HUES48 (cell line): ENCODE measurements around the gene B4GALNT2.
"Not testable (repeated sequence)": the region's sequence is repeated elsewhere in the genome, so short reads cannot be mapped to it uniquely, and the experiment has no call there.

ENCODE experiments used
- H3K27ac ChIP-seq: one replicate; pipeline ENCODE4 v1.7.0; 2013; ENCODE audit warnings: low read depth, low read length, inconsistent platforms
- H3K27me3 ChIP-seq: 2 replicates; pipeline ENCODE4 v1.6.1; 2013; ENCODE audit warnings: mild to moderate bottlenecking, low read length; ENCODE audit not compliant: control insufficient read depth, insufficient read depth
- H3K36me3 ChIP-seq: 2 replicates; pipeline ENCODE4 v1.6.1; 2013; ENCODE audit warnings: low read length; ENCODE audit not compliant: control insufficient read depth, insufficient read depth
- H3K4me1 ChIP-seq: 2 replicates; pipeline ENCODE4 v1.6.1; 2013; ENCODE audit warnings: mild to moderate bottlenecking, low read length; ENCODE audit not compliant: control insufficient read depth, insufficient read depth
- H3K4me3 ChIP-seq: 2 replicates; pipeline ENCODE4 v1.5.1; 2013; ENCODE audit warnings: mild to moderate bottlenecking, low read depth, low read length
- H3K9ac ChIP-seq: 2 replicates; pipeline ENCODE4 v1.6.1; 2013; ENCODE audit warnings: mild to moderate bottlenecking, low read depth, low read length, moderate library complexity
- H3K9me3 ChIP-seq: 2 replicates; pipeline ENCODE4 v1.6.1; 2013; ENCODE audit warnings: low read length; ENCODE audit not compliant: control insufficient read depth, insufficient read depth

B4GALNT2 gene

GRCh38 chr17:49148171-49148570 is 15.6 kb downstream of the B4GALNT2 start:
- no peaks in the 10 kb centered on the region for H3K4me1 ChIP-seq
- no peak overlapping the region for H3K4me3 ChIP-seq
- H3K27me3 ChIP-seq, result no peaks in the 10 kb centered on the region
- H3K36me3 ChIP-seq, result no peaks in the 10 kb centered on the region
- no peaks in the 10 kb centered on the region for H3K9me3 ChIP-seq
- H3K9ac ChIP-seq, result no peak overlapping the region
- H3K27ac ChIP-seq, result no peak overlapping the region

GRCh38 chr17:49151996-49152395 is 19.4 kb downstream of the B4GALNT2 start:
- H3K9ac ChIP-seq, result no peak overlapping the region
- H3K4me3 ChIP-seq, result no peak overlapping the region
- no peak overlapping the region for H3K27ac ChIP-seq
- no peaks in the 10 kb centered on the region for H3K36me3 ChIP-seq
- no peaks in the 10 kb centered on the region for H3K27me3 ChIP-seq
- no peaks in the 10 kb centered on the region for H3K4me1 ChIP-seq
- H3K9me3 ChIP-seq, result no peaks in the 10 kb centered on the region

- H3K4me3 ChIP-seq, result no peak overlapping the region
- H3K27me3 ChIP-seq, result no peaks in the 10 kb centered on the region; the same call in 1 of the 2 replicates
- H3K4me1 ChIP-seq, result no peaks in the 10 kb centered on the region
- H3K9me3 ChIP-seq, result no peaks in the 10 kb centered on the region
- H3K36me3 ChIP-seq, result no peaks in the 10 kb centered on the region
- no peak overlapping the region for H3K9ac ChIP-seq
- no peak overlapping the region for H3K27ac ChIP-seq
These were observed 23.7 kb downstream of the B4GALNT2 start for GRCh38 chr17:49156256-49156655.

GRCh38 chr17:49157784-49158183 is 25.2 kb downstream of the B4GALNT2 start:
- Histone ChIP-seq H3K27ac (peak overlapping the region; percentile 28), H3K4me1 (no peaks in the 10 kb centered on the region), H3K9me3 (no peaks in the 10 kb centered on the region), H3K4me3 (no peak overlapping the region), H3K9ac (no peak overlapping the region), H3K36me3 (no peaks in the 10 kb centered on the region), H3K27me3 (no peaks in the 10 kb centered on the region; the same call in 1 of the 2 replicates)

- Histone ChIP-seq H3K4me1 (no peaks in the 10 kb centered on the region), H3K27me3 (no peaks in the 10 kb centered on the region; the same call in 1 of the 2 replicates), H3K9me3 (no peaks in the 10 kb centered on the region)
These were observed 30.3 kb downstream of the B4GALNT2 start for GRCh38 chr17:49162866-49163265.

GRCh38 chr17:49165143-49165542 is 32.6 kb downstream of the B4GALNT2 start:
- Histone ChIP-seq H3K36me3 (no peaks in the 10 kb centered on the region), H3K27ac (no peak overlapping the region), H3K9ac (no peak overlapping the region), H3K9me3 (peaks cover 4% of the 10 kb centered on the region), H3K27me3 (no peaks in the 10 kb centered on the region), H3K4me3 (no peak overlapping the region), H3K4me1 (no peaks in the 10 kb centered on the region)

More at GRCh38 chr17:49162866-49163265, 30.3 kb downstream of the B4GALNT2 start:
- no peaks in the 10 kb centered on the region for H3K36me3 ChIP-seq
- H3K27ac ChIP-seq, result no peak overlapping the region
- no peak overlapping the region for H3K4me3 ChIP-seq
- H3K9ac ChIP-seq, result no peak overlapping the region

- H3K9ac ChIP-seq, result no peak overlapping the region
- peaks cover 10% of the 10 kb centered on the region for H3K9me3 ChIP-seq
- H3K27me3 ChIP-seq, result no peaks in the 10 kb centered on the region
- no peaks in the 10 kb centered on the region for H3K36me3 ChIP-seq
- H3K4me1 ChIP-seq, result no peaks in the 10 kb centered on the region
- H3K4me3 ChIP-seq, result no peak overlapping the region
- H3K27ac ChIP-seq, result no peak overlapping the region
These were observed 36.1 kb downstream of the B4GALNT2 start for GRCh38 chr17:49168706-49169105.

- Histone ChIP-seq H3K27me3 (no peaks in the 10 kb centered on the region), H3K27ac (no peak overlapping the region), H3K9ac (no peak overlapping the region), H3K4me3 (no peak overlapping the region), H3K9me3 (peaks cover 10% of the 10 kb centered on the region), H3K36me3 (no peaks in the 10 kb centered on the region), H3K4me1 (no peaks in the 10 kb centered on the region)
These were observed 37.6 kb downstream of the B4GALNT2 start for GRCh38 chr17:49170216-49170615.

GRCh38 chr17:49170711-49171110 is 38.1 kb downstream of the B4GALNT2 start:
- not testable (repeated sequence) for H3K27me3 ChIP-seq, H3K4me1 ChIP-seq, H3K36me3 ChIP-seq, H3K9ac ChIP-seq, H3K4me3 ChIP-seq, H3K27ac ChIP-seq
- H3K9me3 ChIP-seq, result peaks cover 13% of the 10 kb centered on the region

- H3K9me3 ChIP-seq, result peaks cover 13% of the 10 kb centered on the region
- H3K9ac ChIP-seq, H3K4me3 ChIP-seq, H3K27ac ChIP-seq, H3K4me1 ChIP-seq, H3K27me3 ChIP-seq, H3K36me3 ChIP-seq: not testable (repeated sequence)
These were observed 43.4 kb downstream of the B4GALNT2 start for GRCh38 chr17:49175978-49176377.

GRCh38 chr17:49180303-49180702 is 47.7 kb downstream of the B4GALNT2 start:
- H3K9ac ChIP-seq, result no peak overlapping the region
- no peaks in the 10 kb centered on the region for H3K4me1 ChIP-seq
- peaks cover 16% of the 10 kb centered on the region for H3K9me3 ChIP-seq
- H3K36me3 ChIP-seq, result no peaks in the 10 kb centered on the region
- no peaks in the 10 kb centered on the region for H3K27me3 ChIP-seq
- no peak overlapping the region for H3K4me3 ChIP-seq
- no peak overlapping the region for H3K27ac ChIP-seq
